ENCODE data around the gene RAB40B.
A peak's percentile ranks its signal among the peaks of the same experiment; 100 is the strongest.

RAB40B gene

DNA sequence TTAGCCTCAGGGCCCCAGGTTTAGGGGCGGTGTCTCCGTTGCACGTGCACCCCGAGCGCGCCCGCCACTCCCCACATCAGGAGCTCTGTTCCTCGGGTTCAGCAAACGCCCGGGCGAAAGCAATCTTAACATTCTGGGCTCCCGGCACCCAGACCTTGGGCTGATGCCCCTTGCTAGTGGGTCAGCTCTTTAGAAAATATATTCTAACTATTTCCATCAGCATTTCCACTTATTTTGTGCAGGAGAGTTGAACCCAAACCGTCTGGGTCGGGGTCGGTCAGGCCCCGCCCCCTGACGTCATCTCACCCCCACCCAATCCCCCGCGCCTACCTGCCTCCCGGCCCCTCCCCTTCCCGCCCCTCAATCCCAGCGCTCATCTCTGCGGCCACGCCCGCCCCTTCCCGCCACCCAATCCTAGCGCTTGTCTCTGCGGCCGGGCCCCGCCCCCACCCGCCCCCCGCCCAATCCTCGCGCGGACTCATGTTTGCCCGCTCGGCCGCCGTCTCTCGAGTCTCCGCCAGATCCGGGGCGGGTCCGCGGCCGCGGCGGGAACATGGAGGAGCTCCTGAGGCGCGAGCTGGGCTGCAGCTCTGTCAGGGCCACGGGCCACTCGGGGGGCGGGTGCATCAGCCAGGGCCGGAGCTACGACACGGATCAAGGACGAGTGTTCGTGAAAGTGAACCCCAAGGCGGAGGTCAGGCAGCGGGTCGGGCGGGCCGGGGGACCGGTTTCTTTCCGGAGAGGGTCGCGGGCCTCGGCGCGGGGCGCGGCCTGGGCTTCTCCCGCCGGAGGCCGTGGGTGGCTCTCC lies 17.9 kb upstream of the RAB40B start, which contains the start of gene FN3KRP:
FN3KRP (plus strand) TSS at position 504 of the 808 bp plus-strand sequence; CDS start at position 554, 50 bp downstream.
- DNase-seq (ENCODE audit: low read depth in 2 of 2): peak; percentile 85 to 93

DNA sequence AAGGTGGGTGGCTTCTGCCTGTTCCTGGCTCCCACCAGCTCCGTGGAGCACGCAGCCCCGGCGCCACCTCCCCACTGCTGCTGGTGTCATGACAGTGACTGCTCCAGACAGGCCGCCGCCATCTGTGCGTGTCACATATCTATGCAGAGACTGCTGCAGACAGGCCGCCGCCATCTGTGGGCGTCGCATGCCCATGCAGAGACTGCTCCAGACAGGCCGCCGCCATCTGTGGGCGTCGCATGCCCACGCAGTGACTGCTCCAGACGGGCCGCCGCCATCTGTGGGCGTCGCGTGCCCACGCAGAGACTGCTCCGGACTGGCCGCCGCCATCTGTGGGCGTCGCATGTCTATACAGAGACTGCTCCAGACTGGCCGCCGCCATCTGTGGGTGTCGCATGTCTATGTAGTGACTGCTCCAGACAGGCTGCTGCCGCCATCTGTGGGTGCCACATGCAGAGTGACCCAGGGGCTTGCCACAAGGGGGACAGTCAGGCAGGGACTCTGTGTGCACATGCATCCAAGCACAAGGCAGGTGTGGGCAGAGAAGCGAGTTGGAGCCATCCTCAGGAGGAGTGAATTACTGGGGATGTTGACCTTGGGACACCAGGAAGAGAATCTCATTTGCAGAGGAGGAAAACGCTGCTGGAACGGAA lies 14.7 kb upstream of the RAB40B start:
- DNase-seq (ENCODE audit: low read depth in 2 of 2): no peak

DNA sequence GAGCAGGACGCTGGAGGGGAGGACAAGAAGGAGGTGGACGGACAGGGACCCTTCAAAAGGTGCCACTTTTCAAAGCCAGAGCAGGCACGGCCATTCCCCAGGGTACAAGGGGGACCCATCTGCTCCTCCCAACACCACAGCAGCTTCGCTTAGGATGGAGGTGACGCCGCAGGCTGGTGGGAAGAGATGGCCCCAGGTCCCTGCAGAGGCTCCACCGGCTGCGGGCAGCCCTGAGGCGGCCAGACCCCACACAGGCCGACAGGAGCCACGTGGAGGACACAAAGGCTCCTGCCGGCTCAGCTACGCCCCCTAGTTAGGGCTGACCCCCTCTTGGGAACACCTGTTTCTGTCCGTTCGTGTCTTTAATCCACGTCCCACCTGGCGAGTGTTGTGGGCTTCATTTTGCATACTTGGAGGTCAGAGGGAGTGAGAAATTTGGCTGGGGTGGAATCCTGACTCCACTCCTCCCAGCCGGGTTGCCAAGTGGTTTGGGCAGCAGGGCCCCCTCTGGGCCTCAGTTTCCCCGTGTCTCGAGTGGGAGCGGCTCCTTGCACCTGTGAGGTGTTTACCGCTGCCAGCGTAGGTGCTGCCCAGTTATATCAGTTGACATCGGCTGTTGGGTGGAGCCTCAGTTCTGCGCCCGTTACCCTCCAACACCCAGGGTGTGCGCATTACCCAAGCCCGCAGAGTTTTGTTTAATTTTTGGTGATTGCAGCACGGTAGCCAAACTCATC lies 12.2 kb upstream of the RAB40B start:
- DNase-seq (ENCODE audit: low read depth in 2 of 2): no peak

DNA sequence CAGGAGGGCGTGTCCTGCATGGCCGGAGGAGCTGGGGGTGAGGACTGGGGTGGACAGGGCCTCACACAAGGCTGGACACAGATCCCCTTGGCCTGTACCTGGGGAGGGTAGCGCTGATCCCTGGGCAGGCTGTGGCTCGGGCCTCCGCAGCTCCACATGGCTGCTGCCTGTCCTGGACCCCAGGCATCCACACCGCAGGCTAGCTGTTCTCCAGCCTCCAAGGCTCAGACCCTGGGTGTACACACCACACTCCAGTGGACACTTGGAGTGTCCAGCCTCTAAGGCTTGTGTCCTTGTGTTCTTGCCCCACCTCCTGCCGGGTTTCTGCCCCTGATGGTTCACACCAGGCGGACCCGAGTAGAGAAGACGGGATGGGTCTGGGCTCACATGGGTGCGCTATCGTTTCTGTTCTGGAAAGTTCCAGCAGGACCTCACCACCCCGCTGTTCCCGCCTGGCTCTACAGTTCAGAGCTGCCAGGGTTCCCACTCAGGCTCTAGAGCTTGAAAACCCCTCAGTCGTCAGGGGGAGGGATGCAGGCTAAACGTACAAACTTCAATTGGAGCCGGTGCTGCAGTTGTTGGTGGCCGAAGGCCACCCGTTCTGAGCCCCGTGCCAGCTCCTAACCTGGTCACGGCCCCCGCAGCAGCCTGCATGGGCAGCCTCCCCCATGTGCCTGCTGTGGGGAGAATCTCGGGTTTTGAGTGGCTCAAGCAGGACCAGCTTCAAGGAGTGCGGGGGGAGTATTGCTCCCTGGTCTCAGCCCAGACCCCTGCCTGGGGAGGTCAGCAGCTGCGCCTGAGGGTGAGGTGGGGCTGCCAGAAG lies 11.4 kb upstream of the RAB40B start:
- no peak for DNase-seq (ENCODE audit: low read depth in 2 of 2)

DNA sequence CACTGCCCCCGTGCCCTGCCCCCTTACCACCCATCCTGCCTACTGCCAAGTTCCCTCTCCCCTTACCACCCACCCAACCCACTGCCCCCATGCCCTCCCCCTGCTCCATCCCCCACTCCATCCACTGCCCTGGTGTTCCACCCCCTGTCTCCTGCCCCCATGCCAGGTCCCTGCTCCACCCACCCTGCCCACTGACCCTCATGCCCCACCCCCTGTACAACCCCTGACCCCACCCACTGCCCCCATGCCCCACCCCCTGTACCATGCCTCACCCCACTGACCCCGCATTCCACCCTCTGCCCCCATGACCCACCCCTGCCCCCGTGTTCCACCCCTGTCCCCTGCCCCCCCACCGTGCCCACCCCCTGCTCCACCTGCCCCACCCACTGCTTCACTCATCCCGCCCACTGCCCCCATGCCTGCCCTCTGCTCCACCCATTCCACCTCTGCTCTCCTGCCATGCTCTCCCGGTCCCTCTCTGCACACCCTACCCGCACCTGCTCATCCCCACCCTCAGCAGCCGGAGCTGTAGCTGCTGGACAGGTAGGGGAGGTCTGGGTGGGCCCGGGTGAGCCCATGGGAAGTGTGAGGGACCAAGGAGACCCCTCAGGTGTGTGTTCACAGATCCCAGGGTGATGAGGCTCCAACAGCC lies 10.7 kb upstream of the RAB40B start:
- no peak for DNase-seq (ENCODE audit: low read depth in 2 of 2)

DNA sequence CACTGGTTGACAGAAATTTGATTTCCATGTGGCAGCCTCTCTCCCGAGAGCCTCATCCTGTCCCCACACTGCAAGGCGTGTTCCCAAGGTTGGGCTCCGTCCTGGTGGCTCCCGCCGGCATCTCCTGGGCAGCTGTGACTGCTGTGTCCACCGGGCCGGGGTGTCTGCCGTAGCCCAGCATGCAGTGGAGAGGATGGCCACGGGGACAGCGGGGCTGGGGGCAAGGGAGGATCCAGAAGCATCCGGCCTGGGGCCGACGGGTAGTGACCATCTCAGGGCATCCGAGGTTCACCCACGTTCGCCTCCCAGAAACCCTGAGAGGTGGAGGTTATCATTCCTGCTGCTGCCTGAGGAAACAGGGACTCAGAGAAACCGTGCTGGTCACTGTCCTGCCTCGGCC lies 7.3 kb upstream of the RAB40B start:
- no peak for DNase-seq (ENCODE audit: low read depth in 2 of 2)

DNA sequence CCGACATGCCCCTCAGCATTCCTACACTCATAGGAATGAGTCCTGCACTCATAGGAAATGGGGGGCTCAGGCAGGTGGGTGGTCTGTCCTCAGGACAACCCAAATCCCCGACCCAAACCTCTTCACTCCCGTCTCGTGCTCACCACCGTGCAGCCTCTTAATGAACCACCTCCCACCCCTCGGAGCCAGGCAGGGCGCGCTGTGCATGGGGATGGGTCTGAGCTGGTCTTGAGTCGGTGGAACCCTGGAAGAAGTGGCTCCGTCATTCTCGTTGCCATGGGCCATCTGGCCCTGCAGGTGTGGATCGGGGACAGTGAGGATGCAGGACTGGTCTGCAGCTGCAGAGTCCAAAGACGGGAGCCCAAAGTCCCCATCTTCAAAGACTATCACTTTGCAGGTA lies 6.4 kb upstream of the RAB40B start:
- no peak for DNase-seq (ENCODE audit: low read depth in 2 of 2)

DNA sequence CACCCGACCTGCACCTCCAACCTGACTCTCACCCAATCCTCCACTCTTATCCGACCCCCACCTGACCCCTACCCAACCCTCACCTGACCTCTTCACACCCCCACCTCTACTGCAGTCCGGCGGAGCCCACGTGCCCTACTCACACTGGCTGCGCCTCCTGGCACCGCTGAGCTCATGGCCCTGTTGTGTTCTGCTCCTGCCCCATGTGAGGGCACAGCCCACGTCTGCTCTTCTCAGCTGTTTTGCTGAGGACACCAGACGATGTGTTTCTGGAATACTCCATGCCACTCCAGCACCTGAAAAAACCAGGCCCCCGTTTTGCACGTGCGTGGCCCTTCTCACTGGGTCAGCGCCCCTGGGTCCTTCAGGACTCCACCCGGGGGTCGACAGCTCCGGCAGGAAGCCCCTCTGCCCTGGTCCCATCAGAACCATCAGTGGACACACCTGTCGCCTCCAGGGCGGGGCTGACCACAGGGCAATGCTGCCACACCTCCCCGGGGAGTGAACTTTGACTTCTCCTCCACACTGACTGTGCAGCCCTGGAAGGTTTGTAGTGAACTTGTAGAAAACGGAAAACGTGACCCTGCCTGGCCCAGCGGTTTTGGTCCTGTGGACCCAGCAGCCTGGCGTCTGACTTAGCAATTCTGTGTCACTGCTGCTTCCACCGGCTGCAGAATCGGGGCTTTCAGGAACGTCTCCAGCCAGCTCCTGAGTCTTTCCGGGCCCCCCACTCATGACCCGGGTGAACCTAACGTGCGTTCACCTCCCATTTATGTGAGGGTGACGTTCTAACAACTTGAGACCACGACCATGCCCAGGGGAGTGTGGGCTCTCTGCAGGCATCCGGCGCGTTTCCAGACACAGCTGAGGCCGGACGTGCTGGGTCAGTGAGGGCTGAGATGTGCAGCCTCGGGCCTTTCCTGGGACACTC lies 5.7 kb upstream of the RAB40B start:
- DNase-seq (ENCODE audit: low read depth in 2 of 2): no peak

DNA sequence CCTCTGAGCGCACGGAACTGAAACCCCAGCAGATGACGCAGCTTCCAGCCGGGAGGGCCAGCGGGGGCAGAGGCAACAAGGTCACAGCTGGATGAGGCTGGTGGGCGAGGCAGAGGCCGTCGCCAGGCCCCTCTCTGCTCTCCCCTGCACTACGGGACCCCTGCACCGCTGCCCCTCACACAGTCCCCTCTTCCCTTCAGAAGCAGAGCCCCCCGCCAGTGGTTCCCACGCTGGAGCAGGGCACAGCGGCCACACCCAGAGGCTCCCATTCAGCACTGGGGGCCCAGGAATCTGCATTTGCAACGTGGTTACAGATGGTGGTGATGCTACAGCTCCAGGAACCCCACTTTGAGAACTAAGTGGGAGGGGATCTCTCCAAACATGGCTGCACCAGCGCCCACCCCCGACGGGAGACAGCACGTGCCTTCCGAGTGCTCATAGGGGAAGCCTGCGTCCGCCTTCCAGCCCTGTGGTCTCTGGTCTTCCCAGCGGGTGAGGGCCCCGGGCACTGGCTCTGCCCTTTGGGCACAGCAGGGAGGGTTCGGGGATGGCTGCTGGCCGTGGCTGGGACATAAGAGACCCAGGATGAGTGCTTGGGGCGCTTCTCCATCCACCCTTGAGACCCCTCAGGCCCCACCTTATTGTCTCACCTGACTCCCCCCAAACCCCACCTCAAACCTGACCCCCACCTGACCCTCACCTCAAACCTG lies 4.7 kb upstream of the RAB40B start:
- no peak for DNase-seq (ENCODE audit: low read depth in 2 of 2)

DNA sequence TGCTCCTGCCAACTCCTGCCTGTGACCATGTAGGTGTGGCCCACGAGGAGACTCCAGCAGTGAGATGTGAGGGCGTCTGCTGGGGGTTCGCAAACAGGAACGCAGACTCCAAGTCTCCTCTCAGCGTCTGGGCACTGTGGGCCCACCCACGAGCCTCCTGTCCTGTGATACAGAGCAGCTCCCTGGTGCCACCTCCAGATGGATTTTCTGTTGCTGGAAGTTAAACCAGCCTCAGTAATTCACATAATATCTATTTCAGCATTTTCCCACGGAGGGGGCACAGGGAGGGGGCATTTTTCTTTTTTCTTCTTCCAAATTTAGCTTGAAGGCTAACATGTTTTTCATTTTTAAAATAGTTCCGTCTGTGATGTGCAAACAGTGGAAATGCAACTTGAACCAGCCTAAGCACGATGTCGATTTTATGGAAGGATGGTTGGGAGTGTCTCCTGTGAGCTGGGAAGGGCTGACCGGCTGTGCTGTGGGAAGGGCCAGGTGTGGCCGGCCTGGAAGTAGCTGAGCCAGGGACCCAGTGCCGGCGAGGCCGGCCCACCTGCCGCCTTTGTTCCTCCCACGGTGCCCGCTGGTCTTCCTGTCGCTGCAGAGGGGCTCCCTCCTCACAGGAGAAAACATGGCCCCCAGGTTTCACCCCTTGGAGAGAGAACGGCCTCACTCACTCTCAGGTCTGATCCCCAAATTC lies 3.9 kb upstream of the RAB40B start:
- DNase-seq (ENCODE audit: low read depth in 2 of 2): no peak

DNA sequence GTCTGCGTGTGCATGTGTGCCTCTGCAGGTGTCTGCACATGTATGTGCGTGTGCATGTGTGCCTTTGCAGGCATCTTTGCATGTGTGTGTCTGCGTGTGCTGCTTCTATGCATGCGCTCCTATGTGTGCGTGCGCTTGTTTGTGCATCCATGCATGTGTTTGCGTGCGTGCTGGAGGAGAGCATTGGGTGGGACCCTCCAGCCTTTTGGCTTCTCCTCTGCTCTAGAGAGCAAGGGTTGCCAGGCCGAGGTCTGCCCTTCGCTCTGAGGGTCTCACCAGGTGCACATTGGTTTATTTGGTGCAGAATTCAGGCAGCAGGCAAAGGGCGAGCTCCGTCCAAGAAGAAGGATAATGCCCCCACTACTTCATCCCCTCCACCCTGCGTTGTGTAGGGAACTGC lies 1.1 kb upstream of the RAB40B start:
- DNase-seq (ENCODE audit: low read depth in 2 of 2): no peak

DNA sequence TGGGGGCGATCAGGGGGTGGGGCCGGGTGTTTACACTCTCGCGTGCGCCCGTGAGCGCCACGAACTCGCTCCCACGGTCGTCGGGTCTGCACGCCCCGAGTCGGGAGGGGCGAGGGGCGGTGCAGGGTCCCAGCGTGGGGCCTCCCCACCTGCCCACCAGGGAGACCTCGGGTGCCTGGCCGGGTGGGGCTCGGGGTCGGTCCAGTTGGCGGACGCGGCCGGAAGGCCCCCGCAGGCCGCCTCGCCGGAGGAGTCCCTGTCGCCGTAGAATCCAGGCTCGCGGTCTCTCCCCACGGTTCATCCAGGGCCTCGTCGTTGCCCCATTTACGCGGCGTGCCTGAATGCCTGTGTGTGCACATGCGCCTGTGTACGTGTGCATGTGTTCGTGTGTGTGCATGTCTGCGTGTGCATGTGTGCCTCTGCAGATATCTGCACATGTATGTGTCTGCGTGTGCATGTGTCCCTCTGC lies 510 bp upstream of the RAB40B start:
- no peak for DNase-seq (ENCODE audit: low read depth in 2 of 2)

DNA sequence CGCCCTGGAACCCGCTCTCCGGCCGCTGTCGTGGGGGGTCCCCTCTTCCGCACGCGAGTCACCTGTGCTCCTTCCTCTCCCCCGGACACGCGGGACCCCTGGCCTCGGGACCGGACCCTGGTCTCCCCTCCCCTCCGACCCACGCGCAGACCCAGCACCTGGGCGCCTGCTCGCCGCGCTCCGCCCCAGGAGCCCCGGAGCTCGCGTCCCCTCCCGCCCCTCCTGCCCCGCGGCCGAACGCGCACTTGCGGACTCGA lies 762 bp downstream of the RAB40B start:
- no peak for DNase-seq (ENCODE audit: low read depth in 2 of 2)

DNA sequence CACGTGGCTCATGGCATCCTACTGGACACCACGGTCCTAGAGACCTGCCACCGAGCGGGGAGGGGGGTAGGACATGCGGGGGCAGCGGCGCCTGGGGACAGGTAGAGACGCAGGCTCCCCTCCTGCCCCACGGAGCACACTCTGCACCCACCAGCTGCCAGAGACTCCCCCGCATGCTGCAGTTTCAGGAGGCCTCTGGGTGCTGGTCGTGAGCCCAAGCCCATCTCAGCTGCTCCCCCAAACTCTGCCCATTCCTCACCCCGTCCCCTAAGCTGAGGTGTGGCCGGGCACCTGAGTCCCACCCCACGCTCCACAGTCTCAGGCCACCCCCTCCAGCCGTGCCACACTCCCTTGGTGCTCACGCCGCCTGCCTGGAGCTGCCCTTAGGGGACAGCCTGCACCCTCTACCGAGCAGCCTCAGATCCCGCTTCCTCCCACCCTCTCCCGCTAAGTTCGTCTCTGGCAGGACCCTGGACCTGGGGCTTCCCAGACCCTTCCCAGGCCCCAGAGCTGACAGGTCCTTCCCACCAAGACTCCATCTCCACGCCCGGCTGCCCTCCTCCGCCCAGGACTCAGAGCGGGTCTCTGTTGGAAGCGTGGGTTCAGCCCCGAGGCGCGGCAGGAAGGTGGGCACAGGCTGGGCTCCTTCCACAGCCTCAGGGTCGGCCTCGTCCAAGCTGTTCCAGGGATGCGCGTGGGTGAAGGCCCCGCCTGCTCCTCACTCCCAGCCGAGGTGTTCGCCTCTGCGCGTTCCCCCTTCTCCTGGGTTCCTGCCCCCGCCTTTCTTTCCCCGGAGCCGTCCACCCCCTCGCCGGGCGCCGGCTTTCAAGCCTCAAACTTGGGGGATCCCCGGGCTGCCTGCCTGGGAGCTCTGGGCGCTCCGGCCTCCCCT lies 1.3 kb downstream of the RAB40B start:
- DNase-seq (ENCODE audit: low read depth in 2 of 2): no peak

DNA sequence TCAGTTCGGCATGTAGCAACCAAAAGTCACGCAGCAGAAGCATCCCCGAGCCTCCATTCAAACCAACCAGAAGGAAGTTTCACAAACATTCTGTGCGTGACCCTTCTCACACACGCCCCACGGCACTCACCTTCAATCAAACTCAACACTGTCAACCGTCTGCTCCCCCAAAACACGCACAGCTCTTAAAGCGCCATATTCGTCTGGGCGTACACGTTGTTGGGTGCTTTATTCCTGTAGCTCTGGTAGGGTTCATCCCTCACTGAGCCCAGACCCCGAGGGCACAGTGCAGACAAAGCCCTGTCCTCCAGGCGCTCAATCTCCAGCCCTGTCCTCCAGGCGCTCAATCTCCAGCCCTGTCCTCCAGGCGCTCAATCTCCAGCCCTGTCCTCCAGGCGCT lies 2.2 kb downstream of the RAB40B start:
- no peak for DNase-seq (ENCODE audit: low read depth in 2 of 2)

DNA sequence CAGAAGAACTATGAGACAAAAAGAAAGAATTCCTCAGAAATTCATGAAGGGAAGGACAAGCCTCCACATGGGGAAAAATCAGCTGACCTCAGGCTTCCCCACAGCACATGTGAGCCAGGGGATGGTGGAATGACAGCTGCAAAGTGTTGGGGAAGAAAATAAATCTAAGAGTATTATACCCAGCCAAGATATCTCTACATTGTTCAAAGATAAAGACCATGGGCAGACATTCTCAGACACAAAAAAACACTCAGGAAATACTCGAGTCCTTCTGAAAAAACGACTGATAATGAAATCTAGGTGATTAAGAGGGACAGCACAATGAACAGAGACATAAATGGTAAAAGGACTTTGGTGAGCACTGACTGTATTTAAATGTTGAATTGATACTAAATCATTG lies 3.9 kb downstream of the RAB40B start:
- no peak for DNase-seq (ENCODE audit: low read depth in 2 of 2)

DNA sequence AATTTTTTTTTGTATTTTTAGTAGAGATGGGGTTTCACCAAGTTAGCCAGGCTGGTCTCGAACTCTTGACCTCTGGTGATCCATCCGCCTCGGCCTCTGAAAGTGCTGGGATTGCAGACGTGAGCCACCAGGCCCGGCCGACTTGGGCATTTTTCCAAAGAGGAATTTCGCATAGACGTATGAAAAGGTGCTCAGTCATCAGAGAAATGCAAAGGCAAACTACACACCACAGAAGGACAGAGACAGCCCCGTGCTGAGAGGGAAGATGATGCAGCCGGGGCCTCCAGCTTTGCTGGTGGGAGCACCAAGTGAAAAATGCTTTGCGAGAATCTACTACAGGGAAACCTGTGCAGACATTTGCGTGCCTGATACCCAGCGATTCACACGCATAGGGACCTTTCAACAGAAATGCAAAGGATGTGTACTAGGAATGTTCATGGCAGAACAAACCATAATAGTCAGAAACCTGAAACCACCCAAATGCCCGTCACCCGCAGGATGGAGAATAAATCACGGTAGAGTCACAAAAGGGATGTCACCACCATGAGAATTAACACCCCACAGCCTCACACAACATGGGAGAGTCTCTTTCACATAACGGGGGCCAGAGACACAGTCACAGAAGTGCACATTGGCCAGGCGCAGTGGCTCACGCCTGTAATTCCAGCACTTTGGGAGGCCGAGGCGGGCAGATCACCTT lies 5.2 kb downstream of the RAB40B start:
- no peak for DNase-seq (ENCODE audit: low read depth in 2 of 2)

All from stimulated activated CD8-positive, alpha-beta memory T cell treated with anti-CD3 and anti-CD28 coated beads, Interleukin-2, amount 100 ng/mL, for 48 hours (primary cell).